Activated T-cell treated with anti-CD3 and anti-CD28 coated beads, Interleukin-2, amount 50 U/mL, for 4 hours (primary cell): ENCODE measurements around the gene PRORP. TPM values are rescaled to one million over a fixed set of nuclear protein-coding genes. Genes with fewer than 3 reads are reported as not detected.
"Not testable (repeated sequence)": the region's sequence is repeated elsewhere in the genome, so short reads cannot be mapped to it uniquely, and the experiment has no call there.

Source experiments
- ATAC-seq, 2 donors: fragments of 200-7000 bp; cut with Tn5 transposase; one replicate each; pipeline ENCODE4 v1.10.0; 2021
- DNase-seq: peaks from one replicate; pipeline ENCODE4 v3.0.0-alpha.2; 2020
- H3K27me3 Mint-ChIP-seq: one replicate; pipeline ENCODE4 v1.8.0; 2021; ENCODE audit warnings: low read depth, mixed read lengths
- H3K36me3 Mint-ChIP-seq: one replicate; pipeline ENCODE4 v1.8.0; 2022; ENCODE audit warnings: mixed read lengths; ENCODE audit not compliant: insufficient read depth
- H3K4me1 Mint-ChIP-seq: one replicate; pipeline ENCODE4 v1.8.0; 2021; ENCODE audit warnings: low read depth, mixed read lengths
- H3K4me3 Mint-ChIP-seq: one replicate; pipeline ENCODE4 v1.8.0; 2021; ENCODE audit warnings: mild to moderate bottlenecking, moderate library complexity, mixed read lengths
- H3K9me3 Mint-ChIP-seq: one replicate; pipeline ENCODE4 v1.8.0; 2021; ENCODE audit warnings: mixed read lengths
- total RNA-seq, 3 donors: library from RNA; stranded (reverse); gene quantifications; one replicate each; pipeline ENCODE4 v1.2.1, GENCODE V29; 2021

PRORP gene
- total RNA-seq: 10 to 100 TPM; 29.2 to 29.9 (median 29.5) TPM

- Mint-ChIP-seq H3K27me3 (no peaks in the 10 kb centered on the region), H3K9me3 (no peaks in the 10 kb centered on the region), H3K4me1 (peaks cover 67% of the 10 kb centered on the region), H3K36me3 (peaks cover 16% of the 10 kb centered on the region), H3K4me3 (peak within 1 kb of the TSS; percentile 94)
- DNase-seq (peak; percentile 82), ATAC-seq (peak; percentile 90 to 91)
Observed at GRCh38 chr14:35121887-35122695, at the start of gene PRORP, which contains the start of gene PPP2R3C. TSS of gene PRORP (plus strand) at chr14:35122552. CDS start at chr14:35123246, 694 bp downstream. TSS of gene PPP2R3C (minus strand) at chr14:35121990. CDS start at chr14:35121959, 31 bp downstream.

GRCh38 chr14:35073486-35073885, 48.9 kb upstream of the PRORP start:
- H3K9me3 Mint-ChIP-seq: no peaks in the 10 kb centered on the region
- peaks cover 25% of the 10 kb centered on the region for H3K36me3 Mint-ChIP-seq
- no peaks in the 10 kb centered on the region for H3K27me3 Mint-ChIP-seq
- no peaks in the 10 kb centered on the region for H3K4me1 Mint-ChIP-seq
- ATAC-seq (no peak), DNase-seq (no peak)
- H3K4me3 Mint-ChIP-seq: no peak overlapping the region

GRCh38 chr14:35078082-35078481, 44.3 kb upstream of the PRORP start:
- Mint-ChIP-seq H3K36me3 (peaks cover 19% of the 10 kb centered on the region), H3K4me3 (no peak overlapping the region), H3K4me1 (no peaks in the 10 kb centered on the region), H3K9me3 (no peaks in the 10 kb centered on the region), H3K27me3 (no peaks in the 10 kb centered on the region)
- ATAC-seq (no peak), DNase-seq (no peak)

GRCh38 chr14:35079742-35080141, 42.6 kb upstream of the PRORP start:
- no peak for ATAC-seq
- Mint-ChIP-seq H3K27me3 (no peaks in the 10 kb centered on the region), H3K9me3 (no peaks in the 10 kb centered on the region)

GRCh38 chr14:35083530-35084150, 38.7 kb upstream of the PRORP start:
- ATAC-seq (no peak), DNase-seq (no peak)
- Mint-ChIP-seq H3K27me3 (no peaks in the 10 kb centered on the region), H3K9me3 (no peaks in the 10 kb centered on the region), H3K4me3 (no peak overlapping the region), H3K4me1 (no peaks in the 10 kb centered on the region), H3K36me3 (peaks cover 21% of the 10 kb centered on the region)

More at GRCh38 chr14:35079742-35080141, 42.6 kb upstream of the PRORP start:
- H3K4me1 Mint-ChIP-seq: no peaks in the 10 kb centered on the region
- DNase-seq: no peak
- no peak overlapping the region for H3K4me3 Mint-ChIP-seq
- peaks cover 20% of the 10 kb centered on the region for H3K36me3 Mint-ChIP-seq

- no peak for ATAC-seq
- no peaks in the 10 kb centered on the region for H3K27me3 Mint-ChIP-seq
- no peaks in the 10 kb centered on the region for H3K9me3 Mint-ChIP-seq
- no peak for DNase-seq
- no peak overlapping the region for H3K4me3 Mint-ChIP-seq
- no peaks in the 10 kb centered on the region for H3K4me1 Mint-ChIP-seq
- peaks cover 18% of the 10 kb centered on the region for H3K36me3 Mint-ChIP-seq
Observed at GRCh38 chr14:35085441-35085840, 36.9 kb upstream of the PRORP start.

- H3K4me1 Mint-ChIP-seq: no peaks in the 10 kb centered on the region
- H3K9me3 Mint-ChIP-seq: no peaks in the 10 kb centered on the region
- H3K4me3 Mint-ChIP-seq: no peak overlapping the region
- DNase-seq (no peak), ATAC-seq (no peak)
- H3K27me3 Mint-ChIP-seq: no peaks in the 10 kb centered on the region
- peaks cover 20% of the 10 kb centered on the region for H3K36me3 Mint-ChIP-seq
Observed at GRCh38 chr14:35088514-35088913, 33.8 kb upstream of the PRORP start.

- H3K4me1 Mint-ChIP-seq, H3K4me3 Mint-ChIP-seq, ATAC-seq, H3K9me3 Mint-ChIP-seq, DNase-seq, H3K27me3 Mint-ChIP-seq: not testable (repeated sequence)
- peaks cover 24% of the 10 kb centered on the region for H3K36me3 Mint-ChIP-seq
Observed at GRCh38 chr14:35094645-35095044, 27.7 kb upstream of the PRORP start.

GRCh38 chr14:35107866-35108265, 14.5 kb upstream of the PRORP start:
- Mint-ChIP-seq H3K9me3 (no peaks in the 10 kb centered on the region), H3K4me1 (peaks cover 2% of the 10 kb centered on the region), H3K4me3 (no peak overlapping the region), H3K36me3 (peaks cover 51% of the 10 kb centered on the region), H3K27me3 (no peaks in the 10 kb centered on the region)
- DNase-seq: no peak
- ATAC-seq: no peak

GRCh38 chr14:35112641-35113040, 9.7 kb upstream of the PRORP start:
- DNase-seq (no peak), ATAC-seq (no peak)
- H3K9me3 Mint-ChIP-seq: no peaks in the 10 kb centered on the region
- no peak overlapping the region for H3K4me3 Mint-ChIP-seq
- H3K36me3 Mint-ChIP-seq: peaks cover 52% of the 10 kb centered on the region
- H3K4me1 Mint-ChIP-seq: peaks cover 19% of the 10 kb centered on the region
- no peaks in the 10 kb centered on the region for H3K27me3 Mint-ChIP-seq

- Mint-ChIP-seq H3K4me3 (no peak overlapping the region), H3K36me3 (peaks cover 54% of the 10 kb centered on the region), H3K4me1 (peaks cover 24% of the 10 kb centered on the region), H3K27me3 (no peaks in the 10 kb centered on the region), H3K9me3 (no peaks in the 10 kb centered on the region)
- ATAC-seq (no peak), DNase-seq (no peak)
Observed at GRCh38 chr14:35113308-35113950, 8.9 kb upstream of the PRORP start.

- no peaks in the 10 kb centered on the region for H3K27me3 Mint-ChIP-seq
- peaks cover 54% of the 10 kb centered on the region for H3K36me3 Mint-ChIP-seq
- H3K4me1 Mint-ChIP-seq: peaks cover 29% of the 10 kb centered on the region
- ATAC-seq: no peak
- H3K9me3 Mint-ChIP-seq: no peaks in the 10 kb centered on the region
- DNase-seq: no peak
- no peak overlapping the region for H3K4me3 Mint-ChIP-seq
Observed at GRCh38 chr14:35114036-35114435, 8.3 kb upstream of the PRORP start.

GRCh38 chr14:35116242-35116641, 6.1 kb upstream of the PRORP start:
- ATAC-seq: no peak
- H3K36me3 Mint-ChIP-seq: peaks cover 45% of the 10 kb centered on the region

GRCh38 chr14:35117112-35117511, 5.2 kb upstream of the PRORP start:
- no peaks in the 10 kb centered on the region for H3K27me3 Mint-ChIP-seq

More at GRCh38 chr14:35116242-35116641, 6.1 kb upstream of the PRORP start:
- Mint-ChIP-seq H3K4me1 (peaks cover 42% of the 10 kb centered on the region), H3K9me3 (no peaks in the 10 kb centered on the region), H3K4me3 (no peak overlapping the region), H3K27me3 (no peaks in the 10 kb centered on the region)
- no peak for DNase-seq

More at GRCh38 chr14:35117112-35117511, 5.2 kb upstream of the PRORP start:
- H3K4me3 Mint-ChIP-seq: no peak overlapping the region
- H3K36me3 Mint-ChIP-seq: peaks cover 37% of the 10 kb centered on the region
- H3K9me3 Mint-ChIP-seq: no peaks in the 10 kb centered on the region
- DNase-seq (no peak), ATAC-seq (no peak)
- peaks cover 42% of the 10 kb centered on the region for H3K4me1 Mint-ChIP-seq
